Keratinocyte (primary cell): ENCODE measurements around the gene GLRB. TPM values are rescaled to one million over a fixed set of nuclear protein-coding genes. Genes with fewer than 3 reads are reported as not detected.

Experiments used
- DNase-seq: peaks from one replicate; pipeline ENCODE4 v3.0.0-alpha.2; 2011; ENCODE audit warnings: low read depth, missing footprints, low spot score
- FAIRE-seq: peaks from 2 replicates; lab custom pipeline; 2011; peaks lifted over from hg19 to GRCh38; lab: Jason Lieb, UNC
- H2AFZ ChIP-seq: 2 replicates; pipeline ENCODE4 v1.6.0; 2012; ENCODE audit warnings: low read length, control low read depth, inconsistent platforms; ENCODE audit not compliant: control insufficient read depth
- H3K27ac ChIP-seq: 2 replicates; pipeline ENCODE4 v1.5.1; 2011; ENCODE audit warnings: low read length; ENCODE audit not compliant: control insufficient read depth, insufficient read depth
- H3K27me3 ChIP-seq: 3 replicates; pipeline ENCODE4 v1.6.0; 2011; ENCODE audit warnings: low read length; ENCODE audit not compliant: control insufficient read depth, insufficient read depth; ENCODE audit errors: extremely low read depth
- H3K36me3 ChIP-seq, 2 experiments: 2 replicates in 1 of 2; 3 replicates in 1 of 2; pipeline ENCODE4 v1.5.1; 2011; ENCODE audit warnings: low read length in 2 of 2, mild to moderate bottlenecking in 1 of 2; ENCODE audit not compliant: control insufficient read depth in 2 of 2, insufficient read depth in 2 of 2; ENCODE audit errors: extremely low read depth in 1 of 2
- H3K4me1 ChIP-seq: 3 replicates; pipeline ENCODE4 v1.5.1; 2011; ENCODE audit warnings: low read length; ENCODE audit not compliant: control insufficient read depth, insufficient read depth; ENCODE audit errors: extremely low read depth
- H3K4me2 ChIP-seq: 3 replicates; pipeline ENCODE4 v1.6.0; 2011; ENCODE audit warnings: low read depth, low read length; ENCODE audit not compliant: control insufficient read depth, insufficient read depth; ENCODE audit errors: extremely low read depth
- H3K4me3 ChIP-seq, 3 experiments: fragments of 200-600 bp in 1 of 3; sonication (generic) in 1 of 3; 2 replicates in 2 of 3; 3 replicates in 1 of 3; pipeline ENCODE4 v1.5.1; 2011 to 2016; ENCODE audit warnings: low read length in 3 of 3, mild to moderate bottlenecking in 3 of 3, control low read depth in 2 of 3, inconsistent platforms in 1 of 3, low read depth in 1 of 3, mixed read lengths in 1 of 3, mixed run types in 1 of 3, moderate library complexity in 1 of 3; ENCODE audit not compliant: control insufficient read depth in 2 of 3, insufficient read depth in 2 of 3; ENCODE audit errors: extremely low read depth in 1 of 3
- H3K79me2 ChIP-seq: 2 replicates; pipeline ENCODE4 v1.6.0; 2012; ENCODE audit warnings: low read length; ENCODE audit not compliant: control insufficient read depth, insufficient read depth
- H3K9ac ChIP-seq: 3 replicates; pipeline ENCODE4 v1.6.0; 2011; ENCODE audit warnings: low read length; ENCODE audit not compliant: control insufficient read depth, insufficient read depth; ENCODE audit errors: extremely low read depth
- H3K9me1 ChIP-seq: 3 replicates; pipeline ENCODE4 v1.6.0; 2011; ENCODE audit warnings: low read length; ENCODE audit not compliant: control insufficient read depth, insufficient read depth; ENCODE audit errors: extremely low read depth
- H3K9me3 ChIP-seq: 2 replicates; pipeline ENCODE4 v1.5.1; 2012; ENCODE audit warnings: low read depth, low read length; ENCODE audit not compliant: control insufficient read depth
- H4K20me1 ChIP-seq: 3 replicates; pipeline ENCODE4 v1.6.0; 2011; ENCODE audit warnings: low read length; ENCODE audit not compliant: control insufficient read depth, insufficient read depth; ENCODE audit errors: extremely low read depth
- CTCF ChIP-seq, 3 experiments: IDR thresholded peaks in 1 of 3; conservative IDR thresholded peaks in 1 of 3; optimal IDR thresholded peaks in 1 of 3; 2 replicates in 2 of 3; 3 replicates in 1 of 3; pipeline versions ENCODE3 to v1.5.1; 2011; ENCODE audit warnings: low read length in 3 of 3, mild to moderate bottlenecking in 3 of 3, moderate library complexity in 2 of 3, control low read depth in 1 of 3, inconsistent platforms in 1 of 3; ENCODE audit not compliant: insufficient read depth in 2 of 3; ENCODE audit errors: extremely low read depth in 1 of 3
- EZH2 ChIP-seq: IDR thresholded peaks from one replicate; pipeline ENCODE4 v1.6.1; 2012; ENCODE audit warnings: inconsistent platforms, mild to moderate bottlenecking, low read length, moderate library complexity
- dilution Hi-C: fragments of 300-500 bp; cut with MboI; formaldehyde crosslinking; loops from one replicate; pipeline ENCODE4 v1.7.0; 2020; ENCODE audit warnings: low sequenced_read_pairs; ENCODE audit not compliant: extremely low pct_ligation_motif_present
- polyA plus RNA-seq, 5 experiments: library from polyadenylated mRNA; depleted of rRNA in 3 of 5; stranded (reverse) in 3 of 5; stranded (forward) in 1 of 5; unstranded in 1 of 5; fragments of >200 nt; gene quantifications; 1 replicate in 1 of 5; 2 replicates in 3 of 5; 3 replicates in 1 of 5; pipeline versions ENCODE4 v1.2.1 to v1.2.3, GENCODE V29; 2011 to 2012; ENCODE audit warnings: missing spikeins in 2 of 5, low read depth in 1 of 5, low replicate concordance in 1 of 5

The GLRB gene
- polyA plus RNA-seq, 1 donor (not counting 4 experiments of a cell fraction or from before 2014, with no cell fraction given) = 1.0 TPM

GRCh38 chr4:157076578-157076947 lies 613 bp downstream of the GLRB start:
- no peaks in the 10 kb centered on the region for H3K79me2 ChIP-seq
- H3K4me1 ChIP-seq = peaks cover 18% of the 10 kb centered on the region
- no peaks in the 10 kb centered on the region for H3K9me1 ChIP-seq
- TF ChIP-seq EZH2 (no peak), CTCF (optimal IDR thresholded peaks at IDR 0.05 in 1 of 3, IDR thresholded peaks at IDR 0.05 in 1 of 3, conservative IDR thresholded peaks at IDR 0.05 in 1 of 3; ENCODE audit: extremely low read depth in 1 of 3, insufficient read depth in 2 of 3, low read length in 3 of 3) (no peak)
- dilution Hi-C loops = no loop called here
- no peak overlapping the region for H3K9ac ChIP-seq
- H3K4me2 ChIP-seq = peak overlapping the region; percentile 94
- H3K36me3 ChIP-seq = no peaks in the 10 kb centered on the region
- peak overlapping the region; percentile 57 to 88 (median 79) for H3K4me3 ChIP-seq
- H3K27ac ChIP-seq = no peak overlapping the region
- H3K27me3 ChIP-seq = no peaks in the 10 kb centered on the region
- FAIRE-seq (no peak), DNase-seq (no peak)
- H3K9me3 ChIP-seq = no peaks in the 10 kb centered on the region
- H4K20me1 ChIP-seq = no peaks in the 10 kb centered on the region
- peak overlapping the region; percentile 91 for H2AFZ ChIP-seq

GRCh38 chr4:157079441-157079840 lies 3.5 kb downstream of the GLRB start:
- H3K9me1 ChIP-seq = no peaks in the 10 kb centered on the region
- no peaks in the 10 kb centered on the region for H3K27me3 ChIP-seq
- no peak overlapping the region for H2AFZ ChIP-seq
- no peaks in the 10 kb centered on the region for H3K36me3 ChIP-seq
- H3K9me3 ChIP-seq = no peaks in the 10 kb centered on the region
- DNase-seq (no peak), FAIRE-seq (no peak)
- no peaks in the 10 kb centered on the region for H4K20me1 ChIP-seq
- no peak overlapping the region for H3K9ac ChIP-seq
- H3K4me2 ChIP-seq = no peak overlapping the region
- TF ChIP-seq CTCF (optimal IDR thresholded peaks at IDR 0.05 in 1 of 3, IDR thresholded peaks at IDR 0.05 in 1 of 3, conservative IDR thresholded peaks at IDR 0.05 in 1 of 3; ENCODE audit: extremely low read depth in 1 of 3, insufficient read depth in 2 of 3, low read length in 3 of 3) (no peak), EZH2 (no peak)
- dilution Hi-C loops = no loop called here
- H3K4me1 ChIP-seq = peaks cover 10% of the 10 kb centered on the region
- H3K79me2 ChIP-seq = no peaks in the 10 kb centered on the region
- no peak overlapping the region for H3K27ac ChIP-seq
- H3K4me3 ChIP-seq = no peak overlapping the region
